HFFc6 (cell line): ENCODE results near the gene KRTAP5-8. TPM values are rescaled to one million over a fixed set of nuclear protein-coding genes. Genes with fewer than 3 reads are reported as not detected.
A peak's percentile ranks its signal among the peaks of the same experiment; 100 is the strongest.
"Not testable (repeated sequence)": the region's sequence is repeated elsewhere in the genome, so short reads cannot be mapped to it uniquely, and the experiment has no call there.

Experiments used
- DNase-seq: peaks from one replicate; pipeline ENCODE4 v3.0.0-alpha.2; 2018
- H3K27ac Mint-ChIP-seq: 2 replicates; pipeline ENCODE4 v1.8.0; 2020; ENCODE audit warnings: mild to moderate bottlenecking, mixed read lengths
- H3K27me3 Mint-ChIP-seq: 2 replicates; pipeline ENCODE4 v1.8.0; 2021; ENCODE audit warnings: mild to moderate bottlenecking, moderate library complexity, mixed read lengths; ENCODE audit not compliant: insufficient read depth
- H3K36me3 Mint-ChIP-seq: 2 replicates; pipeline ENCODE4 v1.8.0; 2021; ENCODE audit warnings: low read depth, mixed read lengths
- H3K4me1 Mint-ChIP-seq: 2 replicates; pipeline ENCODE4 v1.8.0; 2020; ENCODE audit warnings: low read depth, mixed read lengths
- H3K4me3 Mint-ChIP-seq: 2 replicates; pipeline ENCODE4 v1.8.0; 2020; ENCODE audit warnings: mild to moderate bottlenecking, moderate library complexity, mixed read lengths
- H3K9me3 Mint-ChIP-seq: 2 replicates; pipeline ENCODE4 v1.8.0; 2020; ENCODE audit warnings: mild to moderate bottlenecking, mixed read lengths
- CTCF ChIP-seq: fragments of 200-600 bp; sonication (generic); IDR thresholded peaks from 2 replicates; pipeline ENCODE4 v1.5.0; 2021; ENCODE audit warnings: antibody characterized with exemption, mild to moderate bottlenecking
- total RNA-seq, 6 experiments: library from RNA; stranded (reverse); fragmentation: NEBNext Ultra II Directional; extraction: Animal tissue kit (Norgen Biotek cat#: 25700); gene quantifications; 2 replicates in 1 of 6; 3 replicates in 5 of 6; pipeline ENCODE4 v1.2.3, GENCODE V29; 2021

KRTAP5-8 gene
- total RNA-seq, 6 experiments from 2014 or later = not detected

GRCh38 chr11:71577469-71578004, 39.7 kb downstream of the KRTAP5-8 start:
- H3K4me1 Mint-ChIP-seq = peaks cover 21% of the 10 kb centered on the region
- no peaks in the 10 kb centered on the region for H3K9me3 Mint-ChIP-seq
- H3K27ac Mint-ChIP-seq = no peak overlapping the region
- no peak for TF ChIP-seq CTCF
- no peak overlapping the region for H3K4me3 Mint-ChIP-seq
- H3K27me3 Mint-ChIP-seq = peaks cover 21% of the 10 kb centered on the region
- no peaks in the 10 kb centered on the region for H3K36me3 Mint-ChIP-seq
- no peak for DNase-seq

GRCh38 chr11:71579513-71579912, 41.7 kb downstream of the KRTAP5-8 start:
- peak; percentile 43 for DNase-seq
- not testable (repeated sequence) for H3K4me3 Mint-ChIP-seq, H3K36me3 Mint-ChIP-seq, H3K27ac Mint-ChIP-seq, H3K9me3 Mint-ChIP-seq
- H3K4me1 Mint-ChIP-seq = peaks cover 21% of the 10 kb centered on the region
- peaks cover 16% of the 10 kb centered on the region for H3K27me3 Mint-ChIP-seq

- Mint-ChIP-seq H3K27me3 (peaks cover 14% of the 10 kb centered on the region), H3K27ac (no peak overlapping the region), H3K9me3 (no peaks in the 10 kb centered on the region), H3K36me3 (no peaks in the 10 kb centered on the region), H3K4me3 (no peak overlapping the region), H3K4me1 (peaks cover 21% of the 10 kb centered on the region)
- DNase-seq = peak; percentile 67
- TF ChIP-seq CTCF = peak; percentile 88
Observed at GRCh38 chr11:71580057-71581003, 42.5 kb downstream of the KRTAP5-8 start.

- no peak overlapping the region for H3K4me3 Mint-ChIP-seq
- H3K4me1 Mint-ChIP-seq = peaks cover 21% of the 10 kb centered on the region
- H3K27me3 Mint-ChIP-seq = peaks cover 18% of the 10 kb centered on the region
- TF ChIP-seq CTCF = no peak
- no peak overlapping the region for H3K27ac Mint-ChIP-seq
- no peaks in the 10 kb centered on the region for H3K9me3 Mint-ChIP-seq
- DNase-seq = no peak
- no peaks in the 10 kb centered on the region for H3K36me3 Mint-ChIP-seq
Observed at GRCh38 chr11:71581826-71582225, 44.0 kb downstream of the KRTAP5-8 start.

GRCh38 chr11:71582309-71582895, 44.6 kb downstream of the KRTAP5-8 start, which contains the start of gene KRTAP5-11:
Gene KRTAP5-11 (minus strand): TSS chr11:71582875. CDS start chr11:71582837, 38 bp downstream.
- peaks cover 21% of the 10 kb centered on the region for H3K4me1 Mint-ChIP-seq
- TF ChIP-seq CTCF = no peak
- peaks cover 21% of the 10 kb centered on the region for H3K27me3 Mint-ChIP-seq
- no peak within 1 kb of the TSS for H3K4me3 Mint-ChIP-seq
- no peaks in the 10 kb centered on the region for H3K36me3 Mint-ChIP-seq
- DNase-seq = no peak
- H3K9me3 Mint-ChIP-seq = no peaks in the 10 kb centered on the region
- no peak within 1 kb of the TSS for H3K27ac Mint-ChIP-seq

GRCh38 chr11:71582969-71583368, 45.1 kb downstream of the KRTAP5-8 start:
- peaks cover 21% of the 10 kb centered on the region for H3K4me1 Mint-ChIP-seq
- not testable (repeated sequence) for H3K36me3 Mint-ChIP-seq, H3K9me3 Mint-ChIP-seq, H3K27ac Mint-ChIP-seq, DNase-seq, H3K4me3 Mint-ChIP-seq
- peaks cover 21% of the 10 kb centered on the region for H3K27me3 Mint-ChIP-seq

GRCh38 chr11:71585673-71586072, 47.8 kb downstream of the KRTAP5-8 start:
- not testable (repeated sequence) for DNase-seq, H3K4me1 Mint-ChIP-seq, H3K27ac Mint-ChIP-seq, H3K36me3 Mint-ChIP-seq, H3K9me3 Mint-ChIP-seq, H3K4me3 Mint-ChIP-seq
- H3K27me3 Mint-ChIP-seq = peaks cover 27% of the 10 kb centered on the region

- not testable (repeated sequence) for H3K9me3 Mint-ChIP-seq, H3K4me1 Mint-ChIP-seq, H3K4me3 Mint-ChIP-seq, DNase-seq, H3K36me3 Mint-ChIP-seq, H3K27ac Mint-ChIP-seq
- H3K27me3 Mint-ChIP-seq = peaks cover 25% of the 10 kb centered on the region
Observed at GRCh38 chr11:71588314-71588713, 50.5 kb downstream of the KRTAP5-8 start.
